ENCODE results near the gene WDR49. TPM values are rescaled to one million over a fixed set of nuclear protein-coding genes. Genes with fewer than 3 reads are reported as not detected.

Gene WDR49
- total and polyA plus RNA-seq, 2 donors (not counting 1 experiment from before 2014, with no cell fraction given): 0.88 to 1.4 TPM

DNA sequence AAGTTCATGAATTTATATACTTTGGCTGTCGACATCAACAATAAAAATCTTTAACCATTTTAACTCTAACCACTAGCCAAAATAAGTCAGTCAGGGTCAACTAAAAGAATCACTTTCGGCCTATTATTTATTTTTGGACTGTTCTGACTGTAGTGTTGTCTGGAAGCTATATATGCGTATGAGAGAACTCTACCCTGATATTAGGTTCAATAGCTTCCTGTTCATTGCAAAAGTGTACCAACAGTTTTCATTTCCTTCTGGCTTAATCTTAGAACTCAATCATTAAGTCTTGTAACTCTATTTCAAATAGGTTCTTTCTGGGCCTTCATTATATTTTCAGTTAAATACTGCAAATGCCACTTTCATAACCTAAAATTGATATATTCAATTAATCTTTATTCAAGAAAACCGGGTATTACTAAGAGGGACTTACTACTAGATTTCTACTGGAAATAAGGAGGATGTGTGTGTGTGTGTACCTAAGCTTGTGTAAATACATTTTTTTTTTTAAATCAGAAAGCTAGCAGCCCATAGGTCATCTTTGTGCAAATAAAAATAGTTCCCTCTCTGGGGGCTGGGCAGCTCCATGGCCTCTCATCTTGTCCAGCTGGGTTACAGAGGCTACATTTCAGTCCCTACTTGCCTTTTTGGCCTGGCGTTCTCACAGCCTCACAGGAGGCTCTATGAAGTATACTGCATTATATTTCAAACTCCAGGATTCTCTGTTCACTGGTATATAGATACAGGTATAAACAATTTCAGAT is 185.7 kb downstream of the WDR49 start:
- WGBS (ENCODE audit: insufficient coverage): no CpG with 5 or more reads among the region's 5 CpGs
- Mint-ChIP-seq H3K4me1 (no peaks in the 10 kb centered on the region), H3K9me3 (ENCODE audit: insufficient read depth) (no peaks in the 10 kb centered on the region), H3K27me3 (no peaks in the 10 kb centered on the region), H3K27ac (no peak overlapping the region), H3K4me3 (no peak overlapping the region)
- ATAC-seq (ENCODE audit: low read depth): no peak
- H4K20me1 ChIP-seq (ENCODE audit: control insufficient read depth, insufficient read depth, low read length, poor library complexity, severe bottlenecking): no peaks in the 10 kb centered on the region
- intact Hi-C loops (cut with micrococcal nuclease): no loop called here
- no peak overlapping the region for H3K27ac ChIP-seq (ENCODE audit: low read length in 2 of 2)
- H3K9ac ChIP-seq (ENCODE audit: low read length): no peak overlapping the region
- DNase-seq: no peak
- H3K79me2 ChIP-seq (ENCODE audit: control insufficient read depth, insufficient read depth, low read length): no peaks in the 10 kb centered on the region
- H3K27me3 ChIP-seq (replicated peaks in 1 of 4; ENCODE audit: control extremely low read depth in 1 of 4, control insufficient read depth in 3 of 4, insufficient read depth in 4 of 4, low read length in 3 of 4): no peaks in the 10 kb centered on the region
- H3K9me3 ChIP-seq (ENCODE audit: control extremely low read depth in 1 of 3, control insufficient read depth in 2 of 3, insufficient read depth in 1 of 3, low read length in 2 of 3): no peaks in the 10 kb centered on the region
- ChIA-PET CTCF (no interaction called here), POLR2A (no interaction called here)
- H3K4me1 ChIP-seq (ENCODE audit: control insufficient read depth in 2 of 2, insufficient read depth in 2 of 2, low read length in 2 of 2): no peaks in the 10 kb centered on the region
- TF ChIP-seq, protein P1, sequence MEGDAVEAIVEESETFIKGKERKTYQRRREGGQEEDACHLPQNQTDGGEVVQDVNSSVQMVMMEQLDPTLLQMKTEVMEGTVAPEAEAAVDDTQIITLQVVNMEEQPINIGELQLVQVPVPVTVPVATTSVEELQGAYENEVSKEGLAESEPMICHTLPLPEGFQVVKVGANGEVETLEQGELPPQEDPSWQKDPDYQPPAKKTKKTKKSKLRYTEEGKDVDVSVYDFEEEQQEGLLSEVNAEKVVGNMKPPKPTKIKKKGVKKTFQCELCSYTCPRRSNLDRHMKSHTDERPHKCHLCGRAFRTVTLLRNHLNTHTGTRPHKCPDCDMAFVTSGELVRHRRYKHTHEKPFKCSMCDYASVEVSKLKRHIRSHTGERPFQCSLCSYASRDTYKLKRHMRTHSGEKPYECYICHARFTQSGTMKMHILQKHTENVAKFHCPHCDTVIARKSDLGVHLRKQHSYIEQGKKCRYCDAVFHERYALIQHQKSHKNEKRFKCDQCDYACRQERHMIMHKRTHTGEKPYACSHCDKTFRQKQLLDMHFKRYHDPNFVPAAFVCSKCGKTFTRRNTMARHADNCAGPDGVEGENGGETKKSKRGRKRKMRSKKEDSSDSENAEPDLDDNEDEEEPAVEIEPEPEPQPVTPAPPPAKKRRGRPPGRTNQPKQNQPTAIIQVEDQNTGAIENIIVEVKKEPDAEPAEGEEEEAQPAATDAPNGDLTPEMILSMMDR (IDR thresholded peaks at IDR 0.05): no peak
- TF ChIP-seq EZH2 (IDR thresholded peaks at IDR 0.05; ENCODE audit: borderline replicate concordance, insufficient read depth, low read depth, low read length, poor library complexity, severe bottlenecking): no peak
- no peak overlapping the region for H3K4me2 ChIP-seq (replicated peaks; ENCODE audit: low read depth, low read length, poor library complexity, severe bottlenecking)
- no peak overlapping the region for H3K4me3 ChIP-seq (ENCODE audit: control extremely low read depth in 1 of 5, extremely low read depth in 1 of 5, insufficient read depth in 1 of 5, low read depth in 2 of 5, low read length in 4 of 5)
- H2AFZ ChIP-seq (ENCODE audit: insufficient read depth, low read depth, low read length, poor library complexity, severe bottlenecking): no peak overlapping the region
- no peaks in the 10 kb centered on the region for H3K36me3 ChIP-seq (replicated peaks in 1 of 2; ENCODE audit: control extremely low read depth in 1 of 2, control insufficient read depth in 1 of 2, extremely low read depth in 1 of 2, insufficient read depth in 2 of 2, low read length in 1 of 2)

DNA sequence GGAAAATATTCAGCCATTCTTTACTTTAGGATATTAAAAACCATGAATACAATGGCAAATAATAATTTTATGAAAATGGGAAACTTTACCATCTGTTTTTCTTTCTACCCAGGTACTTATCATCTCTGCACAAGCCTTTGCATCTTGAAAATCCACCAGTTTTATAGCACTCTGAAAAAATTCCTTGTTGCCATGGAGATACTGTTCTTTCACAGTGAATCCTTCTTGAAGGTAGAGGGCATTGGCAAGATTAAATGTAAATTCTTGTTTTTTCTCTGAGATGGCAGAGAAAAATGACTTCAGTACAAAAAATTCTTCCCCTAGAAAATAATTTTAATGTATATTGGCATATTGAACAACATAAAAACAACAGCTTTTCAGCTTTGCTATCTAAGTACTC is 186.8 kb downstream of the WDR49 start:
- Mint-ChIP-seq H3K4me1 (no peaks in the 10 kb centered on the region), H3K9me3 (ENCODE audit: insufficient read depth) (no peaks in the 10 kb centered on the region), H3K4me3 (no peak overlapping the region), H3K27me3 (no peaks in the 10 kb centered on the region), H3K27ac (no peak overlapping the region)
- H4K20me1 ChIP-seq (ENCODE audit: control insufficient read depth, insufficient read depth, low read length, poor library complexity, severe bottlenecking): no peaks in the 10 kb centered on the region
- no peak for ATAC-seq (ENCODE audit: low read depth)
- no peak overlapping the region for H3K4me3 ChIP-seq (ENCODE audit: control extremely low read depth in 1 of 5, extremely low read depth in 1 of 5, insufficient read depth in 1 of 5, low read depth in 2 of 5, low read length in 4 of 5)
- H3K4me1 ChIP-seq (ENCODE audit: control insufficient read depth in 2 of 2, insufficient read depth in 2 of 2, low read length in 2 of 2): no peaks in the 10 kb centered on the region
- intact Hi-C loops (cut with micrococcal nuclease): no loop called here
- no peak overlapping the region for H3K9ac ChIP-seq (ENCODE audit: low read length)
- no peak overlapping the region for H2AFZ ChIP-seq (ENCODE audit: insufficient read depth, low read depth, low read length, poor library complexity, severe bottlenecking)
- H3K27me3 ChIP-seq (replicated peaks in 1 of 4; ENCODE audit: control extremely low read depth in 1 of 4, control insufficient read depth in 3 of 4, insufficient read depth in 4 of 4, low read length in 3 of 4): no peaks in the 10 kb centered on the region
- no peaks in the 10 kb centered on the region for H3K9me3 ChIP-seq (ENCODE audit: control extremely low read depth in 1 of 3, control insufficient read depth in 2 of 3, insufficient read depth in 1 of 3, low read length in 2 of 3)
- ChIA-PET POLR2A (no interaction called here), CTCF (no interaction called here)
- no peak overlapping the region for H3K27ac ChIP-seq (ENCODE audit: low read length in 2 of 2)
- no peaks in the 10 kb centered on the region for H3K79me2 ChIP-seq (ENCODE audit: control insufficient read depth, insufficient read depth, low read length)
- TF ChIP-seq, protein P1 (IDR thresholded peaks at IDR 0.05): no peak
- no peak for TF ChIP-seq EZH2 (IDR thresholded peaks at IDR 0.05; ENCODE audit: borderline replicate concordance, insufficient read depth, low read depth, low read length, poor library complexity, severe bottlenecking)
- no peak for DNase-seq
- no peak overlapping the region for H3K4me2 ChIP-seq (replicated peaks; ENCODE audit: low read depth, low read length, poor library complexity, severe bottlenecking)
- no peaks in the 10 kb centered on the region for H3K36me3 ChIP-seq (replicated peaks in 1 of 2; ENCODE audit: control extremely low read depth in 1 of 2, control insufficient read depth in 1 of 2, extremely low read depth in 1 of 2, insufficient read depth in 2 of 2, low read length in 1 of 2)

All from B cell (primary cell).